ENCODE results near the gene PIGS. TPM values are rescaled to one million over a fixed set of nuclear protein-coding genes. Genes with fewer than 3 reads are reported as not detected.

The PIGS gene
- total and polyA plus RNA-seq, 2 donors (not counting 1 experiment from before 2014, with no cell fraction given) = 53.7 to 68.4 TPM

DNA sequence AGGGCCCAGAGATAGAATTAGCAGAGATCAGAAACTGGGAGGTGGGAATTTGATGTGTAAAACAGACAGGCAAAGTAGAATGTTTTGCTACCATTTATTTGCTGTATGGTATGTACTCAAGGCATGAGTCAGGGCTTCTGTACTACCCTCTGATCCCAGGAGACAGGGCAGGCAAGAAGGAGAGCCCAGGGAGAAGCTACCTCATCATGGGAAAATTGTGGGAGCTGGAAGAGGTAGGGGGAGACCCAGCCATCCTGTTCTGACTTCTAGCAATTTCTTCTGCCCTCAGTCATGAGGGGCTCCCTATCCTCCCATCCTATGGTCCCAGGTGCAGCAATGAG lies 1.7 kb upstream of the PIGS start:
- DNase-seq (ENCODE audit: low read depth in 2 of 2) = no peak
- Histone ChIP-seq H3K9me3 (ENCODE audit: control insufficient read depth, insufficient read depth, low read depth, low read length) (no peaks in the 10 kb centered on the region), H3K27me3 (ENCODE audit: control insufficient read depth, insufficient read depth, low read length) (no peaks in the 10 kb centered on the region), H3K79me2 (ENCODE audit: control insufficient read depth, insufficient read depth, low read length) (peaks cover 12% of the 10 kb centered on the region), H4K20me1 (ENCODE audit: control insufficient read depth, extremely low read depth, insufficient read depth, low read length) (no peaks in the 10 kb centered on the region), H3K27ac (ENCODE audit: insufficient read depth, low read length) (no peak overlapping the region), H3K36me3 (ENCODE audit: control insufficient read depth, insufficient read depth, low read length) (peaks cover 5% of the 10 kb centered on the region), H3K4me2 (ENCODE audit: extremely low read depth, insufficient read depth, low read length) (no peak overlapping the region), H3K9ac (ENCODE audit: insufficient read depth, low read length) (no peak overlapping the region), H3K4me1 (ENCODE audit: control insufficient read depth, extremely low read depth, insufficient read depth, low read length) (peaks cover 4% of the 10 kb centered on the region), H3K4me3 (replicated peaks in 1 of 4; ENCODE audit: control extremely low read depth in 1 of 4, insufficient read depth in 1 of 4, low read depth in 3 of 4, low read length in 4 of 4) (no peak overlapping the region), H2AFZ (ENCODE audit: low read length) (no peak overlapping the region)
- TF ChIP-seq, protein P1, sequence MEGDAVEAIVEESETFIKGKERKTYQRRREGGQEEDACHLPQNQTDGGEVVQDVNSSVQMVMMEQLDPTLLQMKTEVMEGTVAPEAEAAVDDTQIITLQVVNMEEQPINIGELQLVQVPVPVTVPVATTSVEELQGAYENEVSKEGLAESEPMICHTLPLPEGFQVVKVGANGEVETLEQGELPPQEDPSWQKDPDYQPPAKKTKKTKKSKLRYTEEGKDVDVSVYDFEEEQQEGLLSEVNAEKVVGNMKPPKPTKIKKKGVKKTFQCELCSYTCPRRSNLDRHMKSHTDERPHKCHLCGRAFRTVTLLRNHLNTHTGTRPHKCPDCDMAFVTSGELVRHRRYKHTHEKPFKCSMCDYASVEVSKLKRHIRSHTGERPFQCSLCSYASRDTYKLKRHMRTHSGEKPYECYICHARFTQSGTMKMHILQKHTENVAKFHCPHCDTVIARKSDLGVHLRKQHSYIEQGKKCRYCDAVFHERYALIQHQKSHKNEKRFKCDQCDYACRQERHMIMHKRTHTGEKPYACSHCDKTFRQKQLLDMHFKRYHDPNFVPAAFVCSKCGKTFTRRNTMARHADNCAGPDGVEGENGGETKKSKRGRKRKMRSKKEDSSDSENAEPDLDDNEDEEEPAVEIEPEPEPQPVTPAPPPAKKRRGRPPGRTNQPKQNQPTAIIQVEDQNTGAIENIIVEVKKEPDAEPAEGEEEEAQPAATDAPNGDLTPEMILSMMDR (conservative IDR thresholded peaks at IDR 0.05 in 1 of 2, IDR thresholded peaks at IDR 0.05 in 1 of 2; ENCODE audit: low read depth in 1 of 2, low read length in 2 of 2) = no peak
- no peak for TF ChIP-seq EZH2 (IDR thresholded peaks at IDR 0.05; ENCODE audit: low read length, missing control alignments)

DNA sequence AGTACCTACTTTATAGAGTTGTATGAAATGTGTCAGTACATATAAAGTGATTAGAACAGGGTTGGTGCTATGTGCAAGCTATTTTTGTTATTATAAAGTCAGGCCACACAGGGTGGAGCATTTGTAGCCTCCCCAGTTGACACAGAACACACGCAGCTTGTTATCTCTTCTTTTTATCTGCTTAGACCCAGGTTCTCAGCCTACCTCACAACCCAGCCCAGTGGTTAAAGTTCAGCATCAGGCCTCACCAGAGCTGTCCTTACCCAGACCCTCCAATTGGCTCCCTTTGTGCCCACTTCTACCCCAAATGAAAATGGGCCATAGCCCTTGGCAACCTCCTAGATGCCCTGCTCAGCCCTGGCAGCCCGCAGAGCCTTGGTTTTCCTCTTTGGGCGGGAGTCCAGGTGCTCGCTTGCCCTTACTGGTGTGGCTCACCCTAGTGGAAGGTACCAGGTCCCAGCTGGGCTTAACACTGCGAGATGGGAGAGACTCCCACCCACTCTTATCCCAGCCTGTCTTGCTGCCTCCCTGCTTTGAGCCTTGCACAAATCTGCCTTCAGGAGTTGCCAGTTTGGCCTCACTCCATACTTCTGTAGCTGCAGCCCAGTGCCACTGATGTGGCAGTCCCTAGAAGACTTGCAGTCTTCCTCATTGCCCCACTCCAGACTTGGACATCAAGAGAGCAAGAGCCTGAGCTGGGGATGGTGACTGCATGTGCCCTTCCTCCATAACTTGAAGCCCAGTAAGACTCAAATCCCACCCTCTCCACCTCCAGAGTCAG lies 1.1 kb upstream of the PIGS start:
- no peak for TF ChIP-seq EZH2 (IDR thresholded peaks at IDR 0.05; ENCODE audit: low read length, missing control alignments)
- TF ChIP-seq, protein P1 (conservative IDR thresholded peaks at IDR 0.05 in 1 of 2, IDR thresholded peaks at IDR 0.05 in 1 of 2; ENCODE audit: low read depth in 1 of 2, low read length in 2 of 2) = no peak
- Histone ChIP-seq H3K36me3 (ENCODE audit: control insufficient read depth, insufficient read depth, low read length) (peaks cover 5% of the 10 kb centered on the region), H3K9me3 (ENCODE audit: control insufficient read depth, insufficient read depth, low read depth, low read length) (no peaks in the 10 kb centered on the region), H3K27me3 (ENCODE audit: control insufficient read depth, insufficient read depth, low read length) (no peaks in the 10 kb centered on the region), H3K4me2 (ENCODE audit: extremely low read depth, insufficient read depth, low read length) (no peak overlapping the region), H3K9ac (ENCODE audit: insufficient read depth, low read length) (no peak overlapping the region), H3K27ac (ENCODE audit: insufficient read depth, low read length) (no peak overlapping the region), H2AFZ (ENCODE audit: low read length) (no peak overlapping the region), H3K79me2 (ENCODE audit: control insufficient read depth, insufficient read depth, low read length) (peaks cover 12% of the 10 kb centered on the region), H4K20me1 (ENCODE audit: control insufficient read depth, extremely low read depth, insufficient read depth, low read length) (no peaks in the 10 kb centered on the region), H3K4me1 (ENCODE audit: control insufficient read depth, extremely low read depth, insufficient read depth, low read length) (peaks cover 4% of the 10 kb centered on the region), H3K4me3 (replicated peaks in 1 of 4; ENCODE audit: control extremely low read depth in 1 of 4, insufficient read depth in 1 of 4, low read depth in 3 of 4, low read length in 4 of 4) (peak overlapping the region in 2 of 4 experiments; percentile 89)
- no peak for DNase-seq (ENCODE audit: low read depth in 2 of 2)

DNA sequence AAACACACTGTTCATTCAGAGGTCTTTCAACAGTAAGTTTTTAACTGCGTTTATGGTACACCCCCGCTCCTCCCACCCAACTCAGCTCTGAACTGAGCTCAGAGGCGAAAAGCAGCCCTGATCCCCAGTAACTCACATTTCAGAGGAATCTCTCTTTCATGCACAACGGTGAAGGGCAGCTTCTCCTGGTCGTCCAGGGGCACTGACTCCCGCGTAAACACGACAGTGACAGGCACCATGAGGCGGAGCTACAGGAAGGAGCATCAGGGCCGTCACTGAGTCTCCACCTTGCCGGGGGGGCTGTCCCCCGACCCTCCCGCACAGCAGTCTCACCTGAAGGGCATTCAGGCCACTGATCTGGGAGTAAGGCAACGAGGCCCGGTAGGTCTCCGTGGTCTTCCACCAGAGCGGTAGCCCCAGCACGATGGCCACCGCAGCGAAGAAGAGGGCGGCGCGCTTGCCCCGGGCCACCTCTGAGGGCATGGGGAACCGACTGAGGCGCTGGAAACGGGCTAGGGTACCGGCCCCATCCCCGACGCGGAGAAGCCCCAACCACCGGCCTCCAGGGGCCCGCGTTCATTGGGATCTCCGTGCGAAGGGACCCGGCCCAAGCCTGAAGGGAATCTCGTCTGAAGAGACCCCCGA lies 486 bp downstream of the PIGS start:
- TF ChIP-seq, protein P1 (conservative IDR thresholded peaks at IDR 0.05 in 1 of 2, IDR thresholded peaks at IDR 0.05 in 1 of 2; ENCODE audit: low read depth in 1 of 2, low read length in 2 of 2) = no peak
- TF ChIP-seq EZH2 (IDR thresholded peaks at IDR 0.05; ENCODE audit: low read length, missing control alignments) = no peak
- peaks cover 12% of the 10 kb centered on the region for H3K79me2 ChIP-seq (ENCODE audit: control insufficient read depth, insufficient read depth, low read length)
- H3K4me3 ChIP-seq (replicated peaks in 1 of 4; ENCODE audit: control extremely low read depth in 1 of 4, insufficient read depth in 1 of 4, low read depth in 3 of 4, low read length in 4 of 4) = peak overlapping the region; percentile 80 to 94 (median 89)
- H4K20me1 ChIP-seq (ENCODE audit: control insufficient read depth, extremely low read depth, insufficient read depth, low read length) = no peaks in the 10 kb centered on the region
- no peaks in the 10 kb centered on the region for H3K27me3 ChIP-seq (ENCODE audit: control insufficient read depth, insufficient read depth, low read length)
- H3K4me1 ChIP-seq (ENCODE audit: control insufficient read depth, extremely low read depth, insufficient read depth, low read length) = no peaks in the 10 kb centered on the region
- no peak for DNase-seq (ENCODE audit: low read depth in 2 of 2)
- H3K36me3 ChIP-seq (ENCODE audit: control insufficient read depth, insufficient read depth, low read length) = peaks cover 5% of the 10 kb centered on the region
- H3K27ac ChIP-seq (ENCODE audit: insufficient read depth, low read length) = peak overlapping the region; percentile 59
- H3K9ac ChIP-seq (ENCODE audit: insufficient read depth, low read length) = peak overlapping the region; percentile 83
- H3K4me2 ChIP-seq (ENCODE audit: extremely low read depth, insufficient read depth, low read length) = peak overlapping the region; percentile 89
- H3K9me3 ChIP-seq (ENCODE audit: control insufficient read depth, insufficient read depth, low read depth, low read length) = no peaks in the 10 kb centered on the region
- peak overlapping the region; percentile 59 for H2AFZ ChIP-seq (ENCODE audit: low read length)
